Stimulated activated CD4-positive, alpha-beta T cell treated with anti-CD3 and anti-CD28 coated beads, Interleukin-15, amount 100 ng/mL, for 24 hours (primary cell): ENCODE results near the gene SERPINA4.

ENCODE experiments used
- DNase-seq: peaks from one replicate; pipeline ENCODE4 v3.0.0-alpha.2; 2020

The SERPINA4 gene

DNA sequence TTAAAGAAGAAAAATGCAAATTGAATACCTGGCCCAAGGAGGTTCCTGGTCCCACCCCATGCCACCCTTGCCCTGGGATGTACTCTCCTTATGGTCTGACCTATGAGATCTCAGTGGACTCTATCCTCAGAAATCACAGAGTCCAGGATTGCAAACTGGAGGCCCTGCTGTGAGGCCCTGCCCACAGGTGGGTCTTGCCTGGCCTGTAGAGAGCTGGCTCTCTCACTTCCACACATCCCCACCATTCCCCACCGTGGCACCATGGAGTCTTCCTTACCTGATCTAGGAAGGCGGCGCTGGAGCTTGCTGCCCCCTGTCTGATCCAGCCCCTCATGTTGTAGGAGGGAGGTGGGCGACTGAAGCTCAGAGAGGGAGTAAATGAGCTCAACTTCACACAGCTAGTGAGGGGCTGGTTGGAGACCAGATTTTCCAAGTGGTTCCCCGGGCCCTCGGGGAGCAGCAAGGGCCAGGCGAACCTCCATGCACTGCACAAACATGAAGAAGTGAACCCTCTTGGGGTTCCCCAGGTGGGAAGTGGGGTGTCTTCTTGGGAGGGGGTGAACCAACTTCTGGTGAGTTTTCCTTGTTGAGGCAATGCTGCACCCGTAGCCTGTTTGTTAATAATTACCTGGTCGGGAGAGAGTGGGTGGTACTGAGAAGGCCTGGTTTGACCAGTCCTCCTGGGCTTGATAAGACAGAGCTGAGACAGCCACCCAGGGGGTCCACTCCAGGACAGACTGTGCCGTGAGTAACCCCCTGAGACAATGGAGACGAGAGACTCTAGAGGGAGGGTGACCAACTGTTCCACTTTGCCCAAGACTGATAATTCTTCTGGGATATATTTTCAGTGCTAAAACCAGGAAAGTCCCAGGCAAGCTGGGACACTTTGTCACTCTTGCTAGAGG is at the start of gene SERPINA4:
Gene SERPINA4 (plus strand): TSS at position 692 of the 905 bp plus-strand sequence. CDS start 2,041 bp downstream, outside the sequence.
- DNase-seq, result no peak

- no peak for DNase-seq
These were observed 46.9 kb upstream of the SERPINA4 start for GRCh38 chr14:94514351-94514750.

GRCh38 chr14:94515426-94515825 is 45.8 kb upstream of the SERPINA4 start:
- DNase-seq, result no peak

GRCh38 chr14:94515856-94516255 is 45.4 kb upstream of the SERPINA4 start:
- no peak for DNase-seq

DNA sequence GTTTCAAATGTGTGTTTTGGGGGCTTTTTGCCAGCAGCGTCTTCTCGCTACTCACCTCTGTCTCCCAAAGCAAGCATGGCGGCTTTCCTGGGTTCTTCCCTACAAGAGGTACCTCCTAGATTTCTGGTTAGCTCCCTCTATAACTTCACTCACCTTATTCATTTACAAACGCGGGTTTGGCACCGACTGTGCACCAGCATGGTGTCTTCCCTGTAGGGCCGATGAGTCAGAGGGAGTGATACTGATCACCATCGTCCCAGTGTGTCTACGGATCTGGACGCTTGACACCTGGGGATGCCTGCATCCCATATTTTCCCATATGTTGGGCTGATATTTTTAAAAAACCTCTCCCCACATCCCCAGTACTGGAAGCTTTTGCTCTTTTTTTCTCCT is 44.0 kb upstream of the SERPINA4 start:
- no peak for DNase-seq

- no peak for DNase-seq
These were observed 43.5 kb upstream of the SERPINA4 start for GRCh38 chr14:94517641-94518257.

GRCh38 chr14:94521375-94522114 is 39.7 kb upstream of the SERPINA4 start:
- no peak for DNase-seq

GRCh38 chr14:94522115-94522724 is 39.0 kb upstream of the SERPINA4 start:
- no peak for DNase-seq

DNA sequence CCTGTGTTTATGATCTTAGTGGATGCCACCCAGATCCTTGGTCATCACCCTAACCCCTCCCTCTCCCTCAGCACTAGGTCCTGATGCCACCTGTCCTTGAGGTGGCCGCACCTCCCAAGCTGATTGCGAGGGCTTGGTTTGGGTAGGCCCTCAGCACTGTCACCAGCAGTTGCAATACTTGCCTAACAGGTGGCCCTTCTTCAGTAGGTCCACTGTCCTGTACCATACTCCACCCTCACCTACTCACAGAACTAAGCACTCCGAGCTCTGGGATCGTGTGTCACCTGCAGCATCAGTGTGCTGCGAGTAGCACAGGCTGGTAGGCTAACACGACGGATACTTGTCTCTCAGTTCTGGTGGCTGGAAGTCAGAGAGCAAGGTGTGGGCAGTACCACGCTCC is 38.0 kb upstream of the SERPINA4 start:
- DNase-seq, result no peak

- no peak for DNase-seq
These were observed 37.1 kb upstream of the SERPINA4 start for GRCh38 chr14:94524093-94524492.

- no peak for DNase-seq
These were observed 30.1 kb upstream of the SERPINA4 start for GRCh38 chr14:94531187-94531586.

DNA sequence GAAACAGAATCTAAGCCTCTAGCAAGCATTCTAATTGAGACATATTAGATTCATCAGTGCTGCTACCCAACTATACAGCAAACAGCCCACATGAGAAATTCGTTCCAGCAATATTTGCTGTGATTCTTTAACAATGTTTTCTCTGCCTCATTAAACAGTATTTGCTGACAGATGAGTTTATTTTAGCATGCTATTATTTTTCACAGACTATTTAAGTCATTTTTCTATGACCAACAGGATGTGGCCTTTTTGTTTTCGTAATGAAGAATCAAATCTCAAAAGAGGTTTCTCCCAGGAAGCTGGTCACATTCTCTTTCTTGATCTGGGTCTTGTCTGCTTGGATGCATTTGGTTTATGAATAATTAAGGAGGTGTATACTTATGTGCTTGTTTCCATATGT is 28.8 kb upstream of the SERPINA4 start:
- DNase-seq, result no peak

DNA sequence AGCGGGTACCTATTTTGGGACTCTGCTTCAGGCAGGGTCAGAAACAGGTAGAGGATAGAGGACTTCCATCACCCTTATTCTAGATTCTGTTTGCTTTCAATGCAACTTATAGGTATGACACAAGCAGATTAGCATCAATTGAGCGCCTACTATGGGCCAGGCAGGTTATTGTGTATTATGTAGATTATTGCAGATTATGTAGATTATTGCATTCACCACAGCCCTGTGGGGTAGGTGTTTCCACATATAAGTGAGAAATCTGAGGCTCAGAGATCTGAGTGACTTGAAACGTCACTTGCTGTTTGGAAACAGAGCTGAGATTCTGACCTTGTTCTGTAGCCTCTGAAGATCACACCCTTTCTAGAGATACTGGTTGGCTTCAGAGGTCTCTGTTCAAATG is 25.7 kb upstream of the SERPINA4 start:
- no peak for DNase-seq

GRCh38 chr14:94536836-94537235 is 24.4 kb upstream of the SERPINA4 start:
- DNase-seq, result no peak

DNA sequence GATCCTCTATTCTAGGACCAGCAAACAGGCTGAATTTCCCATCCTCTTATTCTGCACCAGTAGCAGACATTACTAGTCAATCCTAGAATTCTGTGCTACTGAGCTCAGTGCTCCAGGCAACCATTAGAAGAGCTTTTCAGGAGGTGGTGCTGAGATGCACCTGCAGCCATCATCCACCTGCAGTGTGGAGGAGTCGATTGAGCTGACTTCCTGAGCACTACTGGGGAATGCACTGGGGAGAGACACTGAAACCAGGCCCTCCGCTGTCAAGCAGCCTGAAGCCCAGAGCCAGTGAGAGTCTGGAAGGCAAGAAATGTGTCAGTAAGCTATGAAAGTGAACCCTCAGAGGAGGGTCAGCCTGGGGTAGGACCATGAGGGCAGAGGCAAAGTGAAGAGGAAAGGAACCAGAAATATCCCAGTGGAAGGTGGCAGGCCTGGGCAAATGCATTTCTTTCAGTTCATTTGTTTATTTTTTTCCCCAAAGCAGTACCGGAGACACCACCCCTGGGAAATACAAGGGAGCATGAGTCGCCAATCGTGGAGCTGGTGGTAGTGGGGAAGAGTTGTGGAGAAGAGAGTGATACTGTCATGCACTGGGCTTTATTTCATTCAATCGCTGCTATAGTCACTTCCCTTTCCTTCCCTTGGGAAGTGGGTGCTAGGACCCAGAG is 23.0 kb upstream of the SERPINA4 start:
- no peak for DNase-seq

DNA sequence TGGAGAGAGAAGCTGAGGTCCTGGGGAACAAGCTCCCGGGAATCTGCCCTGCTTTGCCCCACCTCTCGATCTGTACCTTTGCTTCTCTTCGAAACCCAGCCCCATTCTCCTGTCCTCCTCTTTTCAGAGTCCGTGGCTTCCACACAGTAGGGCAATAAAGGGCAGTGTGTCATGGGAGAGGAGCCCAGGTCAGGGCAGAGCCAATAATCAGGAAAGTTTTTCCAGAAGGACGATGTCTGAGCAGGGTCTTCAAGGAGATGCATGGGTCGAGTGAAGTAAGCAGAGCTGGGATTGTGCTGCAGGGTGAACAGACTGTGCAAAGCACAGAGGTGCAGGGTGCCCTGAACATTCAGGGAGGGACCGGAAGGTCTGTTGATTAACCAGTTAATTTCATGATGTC is 22.1 kb upstream of the SERPINA4 start:
- DNase-seq, result no peak

DNA sequence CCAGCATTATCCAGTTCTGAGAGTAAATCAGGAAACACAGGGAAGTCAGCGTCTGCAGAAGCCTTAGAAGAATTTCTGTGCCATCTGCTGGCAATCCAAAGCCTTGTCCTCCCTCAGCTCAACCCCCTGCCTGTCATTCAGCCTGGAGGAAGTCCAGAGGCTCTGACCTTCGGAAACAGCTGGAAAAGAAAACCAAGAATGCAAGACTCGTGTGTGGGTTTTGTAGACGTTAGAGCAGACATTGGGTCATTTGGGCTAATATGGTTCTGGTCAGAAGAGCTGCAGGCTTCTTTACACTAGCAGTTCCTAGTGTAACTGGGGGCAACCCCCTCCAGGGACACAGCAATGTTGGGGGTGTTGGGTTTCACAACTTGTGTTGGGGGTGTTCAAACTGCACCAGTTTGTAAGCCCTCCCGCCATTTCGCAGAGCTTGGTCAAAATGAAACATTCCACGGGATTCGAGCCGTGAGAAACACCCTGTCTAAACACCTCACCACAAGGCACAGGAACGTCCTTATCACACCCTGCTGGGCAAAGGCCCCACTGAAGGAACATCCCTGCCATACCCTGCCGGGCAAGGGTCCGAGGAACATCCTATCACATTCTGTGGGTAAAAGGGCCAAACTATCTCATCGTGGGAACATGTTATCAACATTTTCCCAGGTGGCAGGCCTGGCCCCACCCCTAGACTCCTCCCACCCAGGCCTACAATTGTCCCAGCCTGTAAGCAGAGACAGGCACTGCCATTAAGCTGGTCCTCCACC is 21.0 kb upstream of the SERPINA4 start:
- no peak for DNase-seq

DNA sequence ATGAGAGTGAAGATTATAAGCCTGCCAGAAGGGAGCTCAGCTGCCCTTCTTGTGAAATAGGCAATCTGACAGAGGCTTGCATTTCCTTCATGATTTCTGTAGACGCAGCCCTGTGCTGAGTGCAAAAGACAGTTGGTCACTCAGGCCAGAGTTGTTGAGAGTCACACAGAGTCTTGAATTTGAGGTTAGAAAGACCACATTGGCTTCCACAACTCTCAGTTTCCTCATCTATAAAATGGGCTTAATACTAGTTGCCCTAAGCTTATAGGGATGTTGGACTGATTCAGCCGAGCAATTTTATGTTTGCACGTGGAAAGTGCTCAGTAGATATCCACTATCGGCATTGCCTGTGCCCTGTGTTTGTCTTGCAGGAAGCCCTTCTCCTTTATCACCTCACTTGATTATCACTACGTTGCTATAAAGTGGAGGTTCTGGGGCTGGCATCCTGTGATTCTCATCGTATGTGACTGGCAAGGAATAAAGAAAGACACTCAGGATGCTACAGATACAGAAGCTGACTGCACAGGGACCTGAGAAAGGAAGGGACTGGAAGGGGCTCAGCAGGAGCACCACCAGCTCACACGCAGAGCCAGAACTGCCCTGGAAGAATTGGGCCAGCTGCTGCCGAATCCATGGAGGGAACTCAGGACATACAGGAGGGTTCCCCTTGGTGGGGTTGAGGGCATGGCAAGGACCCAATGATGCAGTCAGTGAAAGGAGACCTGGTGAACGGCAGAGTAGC is 19.8 kb upstream of the SERPINA4 start:
- DNase-seq, result no peak

- no peak for DNase-seq
These were observed 19.0 kb upstream of the SERPINA4 start for GRCh38 chr14:94542111-94542810.

GRCh38 chr14:94542811-94543440 is 18.3 kb upstream of the SERPINA4 start:
- no peak for DNase-seq
